CD4-positive, alpha-beta T cell treated with Interleukin-21 for 1 hour (primary cell): Measurements from ENCODE around the gene CMPK2.

Experiments
- DNase-seq: peaks from one replicate; pipeline ENCODE4 v3.0.0-alpha.2; 2020

The CMPK2 gene

DNA sequence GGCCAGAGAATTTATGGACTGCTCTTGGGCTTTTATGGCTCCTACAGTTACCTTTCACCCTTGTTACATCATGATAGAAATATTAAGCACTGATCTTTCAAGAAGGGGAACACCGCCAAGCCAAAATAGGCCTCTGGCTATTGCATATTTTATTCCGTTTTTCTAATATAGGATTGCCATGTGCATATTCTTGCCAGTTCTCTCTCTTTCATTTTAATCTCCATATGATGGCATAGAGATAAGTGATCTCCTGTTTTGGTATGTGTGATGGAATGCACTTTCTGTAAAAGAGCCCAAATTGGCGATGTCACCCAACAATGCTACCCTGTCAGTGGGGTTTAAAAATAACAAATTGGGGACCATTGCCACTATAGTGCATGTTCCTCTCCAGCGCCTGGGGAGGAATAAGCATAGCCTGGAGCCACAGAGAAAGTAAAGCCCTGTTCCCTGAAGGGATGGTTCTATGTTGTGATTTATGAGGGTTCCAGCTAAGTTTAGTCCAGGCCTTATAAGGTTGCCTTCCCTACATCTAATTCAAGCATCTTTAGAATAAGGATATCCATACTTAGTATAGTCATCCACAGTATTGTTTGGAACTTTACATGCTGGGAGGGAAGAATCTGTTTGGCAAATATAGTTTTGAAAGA is 26.9 kb downstream of the CMPK2 start:
- no peak for DNase-seq

DNA sequence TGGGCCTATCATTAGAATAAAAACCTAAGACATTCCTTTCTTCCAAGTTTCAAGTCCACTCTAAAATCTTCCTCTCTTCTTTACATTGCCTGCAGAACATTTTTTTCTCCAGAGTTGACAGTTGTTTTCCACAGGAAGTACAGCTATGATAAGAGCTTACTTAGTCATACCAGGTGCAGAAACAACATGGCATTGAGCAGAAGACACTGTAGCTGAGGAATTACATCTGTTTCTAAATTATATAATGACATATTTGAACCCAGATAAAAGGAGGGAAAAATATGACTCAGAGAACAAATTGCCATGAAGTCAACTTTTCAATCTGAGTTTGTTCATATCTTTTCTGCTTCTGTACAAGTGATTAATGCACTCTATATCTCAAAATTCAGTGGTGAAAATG is 30.2 kb downstream of the CMPK2 start:
- no peak for DNase-seq

DNA sequence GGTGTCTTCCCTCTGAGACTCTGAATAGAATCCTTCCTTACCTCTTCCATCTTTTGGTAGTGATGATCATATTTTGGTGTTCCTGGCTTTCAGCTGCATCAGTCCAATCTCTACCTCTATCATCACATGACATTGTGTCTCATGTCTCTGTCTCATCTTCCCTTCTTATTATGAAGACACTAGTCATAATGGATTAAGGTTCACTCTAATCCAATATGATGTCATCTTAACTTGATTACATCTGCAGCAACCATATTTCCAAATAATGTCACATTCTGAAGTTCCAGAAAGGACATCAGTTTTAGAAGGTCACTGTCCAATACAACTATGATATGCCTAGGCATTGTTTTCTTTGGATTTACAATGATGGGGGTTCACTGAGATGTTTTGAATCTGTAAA is 31.5 kb downstream of the CMPK2 start:
- DNase-seq: no peak

DNA sequence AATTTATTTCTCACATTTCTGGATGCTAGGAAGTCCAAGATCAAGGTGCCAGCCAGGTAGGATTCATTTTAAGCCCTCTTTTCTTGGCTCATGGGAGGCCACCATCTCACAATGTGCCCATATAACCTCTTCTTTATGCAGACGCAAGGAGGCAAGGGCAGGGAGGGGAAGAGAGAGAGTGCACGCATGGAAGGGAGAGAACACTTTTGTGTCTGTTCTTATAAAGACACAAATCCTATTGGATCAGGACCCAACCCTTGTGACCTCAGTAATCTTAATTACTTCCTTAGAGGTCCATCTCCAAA is 32.5 kb downstream of the CMPK2 start:
- no peak for DNase-seq

DNA sequence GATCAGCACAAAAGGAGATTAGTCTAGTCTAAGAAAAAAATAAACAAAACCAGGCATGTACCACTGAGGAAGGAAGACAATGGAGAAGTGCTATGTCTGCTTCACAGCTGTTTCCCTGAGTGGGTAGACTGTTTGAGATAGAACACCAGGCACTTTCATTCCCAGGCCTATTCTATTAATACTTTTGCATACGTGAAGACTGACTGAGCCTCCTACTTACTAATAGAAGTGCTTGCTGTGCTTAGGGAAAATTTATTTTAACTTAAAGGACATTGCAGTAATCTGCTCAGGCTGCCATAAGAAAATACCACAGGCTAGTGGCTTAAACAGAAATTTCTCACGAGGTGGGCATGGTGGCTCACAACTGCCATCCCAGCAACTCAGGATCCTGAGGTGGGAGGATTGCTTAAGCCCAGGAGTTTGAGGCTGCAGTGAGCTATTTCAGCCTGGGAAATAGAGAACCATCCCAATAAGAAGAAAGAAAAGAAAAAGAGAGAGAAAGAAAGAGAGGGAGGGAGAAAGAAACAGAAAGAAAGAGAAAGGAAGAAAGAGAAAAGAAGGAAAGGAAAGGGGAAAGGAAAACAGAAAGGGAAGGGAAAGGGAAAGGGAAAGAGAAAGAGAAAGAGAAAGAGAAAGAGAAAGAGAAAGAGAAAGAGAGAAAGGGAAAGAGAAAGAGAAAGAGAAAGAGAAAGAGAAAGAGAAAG is 33.0 kb downstream of the CMPK2 start:
- no peak for DNase-seq

DNA sequence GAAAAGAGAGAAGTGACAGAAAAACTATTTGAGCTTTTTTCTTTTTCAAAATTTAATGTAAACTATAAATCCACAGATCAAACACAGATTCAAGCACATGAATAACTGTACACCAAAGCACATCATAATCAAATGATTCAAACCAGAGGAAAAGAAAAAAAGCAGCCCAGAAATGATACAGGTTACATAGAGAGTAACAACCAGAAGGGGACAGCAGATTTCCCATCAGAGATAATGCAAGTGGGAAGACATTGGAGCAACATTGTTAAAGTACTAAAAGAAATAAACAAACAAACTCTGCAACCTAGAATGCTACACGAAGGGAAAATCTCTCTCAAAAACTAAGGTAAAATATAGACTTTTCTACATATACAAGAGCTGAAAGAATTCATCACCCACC is 34.5 kb downstream of the CMPK2 start:
- no peak for DNase-seq

DNA sequence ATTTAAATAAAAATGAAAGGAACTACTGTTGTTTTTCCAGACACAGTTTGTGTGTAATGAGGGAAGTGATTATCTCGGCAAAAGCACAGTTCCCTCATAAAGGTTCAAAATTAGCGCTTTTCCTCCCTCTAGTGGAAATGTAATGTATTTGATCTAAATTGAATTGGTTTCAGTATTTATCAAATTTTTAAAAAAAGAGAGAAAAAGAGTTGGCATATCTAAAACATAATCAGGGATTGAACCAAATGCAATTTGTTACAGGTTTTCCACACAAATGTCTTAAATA is 37.5 kb downstream of the CMPK2 start:
- peak; percentile 12 for DNase-seq

DNA sequence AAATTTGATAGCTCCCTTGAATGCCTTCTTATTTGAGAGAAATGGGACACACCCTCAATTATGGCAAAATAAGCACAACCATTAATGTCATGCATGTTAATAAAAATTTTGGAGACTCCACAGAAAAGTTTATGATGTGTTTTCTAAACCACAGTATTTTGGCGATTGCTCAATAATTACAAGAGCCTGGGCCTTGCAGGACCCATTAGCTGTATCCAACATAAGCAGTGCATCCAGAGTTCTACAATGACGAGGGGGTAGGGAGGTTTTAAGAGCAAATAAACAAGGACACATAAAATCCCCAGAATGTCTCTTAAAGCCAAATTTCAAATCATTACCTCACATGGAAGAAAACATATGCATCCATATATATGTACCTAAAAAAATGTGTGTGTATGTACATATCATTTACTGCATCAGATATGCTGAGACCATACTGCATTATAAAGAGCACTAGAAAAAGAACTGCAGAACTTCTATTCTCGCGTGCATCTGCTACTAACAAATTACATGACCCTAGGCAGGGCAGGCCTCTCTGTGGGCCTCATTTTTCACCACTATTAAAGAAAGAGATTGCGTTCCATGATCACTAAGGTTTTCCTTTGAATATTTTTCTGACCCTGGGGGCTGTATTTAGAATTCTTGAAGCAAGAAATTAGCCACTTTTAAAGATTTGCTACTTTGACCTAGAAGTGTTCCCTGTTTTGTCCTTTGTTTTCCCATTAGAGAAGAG is 38.0 kb downstream of the CMPK2 start:
- no peak for DNase-seq

DNA sequence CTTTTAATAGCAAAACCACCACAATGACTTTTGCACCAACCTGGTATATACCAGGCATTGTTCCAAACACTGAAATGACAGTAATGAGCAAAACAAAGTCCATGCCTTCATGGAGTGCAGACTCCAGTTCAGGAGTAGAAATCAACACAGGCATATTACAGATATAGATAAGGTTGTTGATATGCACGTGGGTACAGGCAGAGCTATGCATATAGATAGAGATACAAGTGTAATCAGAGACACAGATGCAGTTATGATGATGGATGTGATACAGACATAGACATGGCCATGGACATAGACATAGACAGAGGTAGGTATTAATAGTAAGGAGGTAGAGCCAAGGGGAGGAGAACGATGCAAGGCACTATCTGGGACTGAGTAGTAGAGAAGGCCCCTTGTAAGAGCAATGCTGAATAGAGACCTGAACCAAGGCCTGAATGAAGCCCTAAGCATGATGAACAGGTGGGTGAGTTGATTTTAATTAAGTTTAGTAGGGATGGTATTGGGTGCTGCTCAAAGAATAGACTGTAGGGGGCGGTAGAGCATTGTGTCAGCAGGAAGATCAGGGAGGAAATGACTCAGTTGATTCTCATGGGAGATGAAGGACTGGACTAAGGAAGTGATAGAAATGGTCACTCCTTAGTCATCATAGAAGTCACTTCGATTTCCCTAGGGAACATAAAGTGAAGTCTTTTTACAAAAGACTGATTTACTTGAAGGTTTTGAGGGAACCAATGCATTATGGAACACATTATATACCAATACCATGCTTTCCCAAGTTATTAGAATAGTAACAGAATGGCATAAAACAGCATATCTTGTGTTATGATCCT is 39.4 kb downstream of the CMPK2 start:
- DNase-seq: peak; percentile 64

DNA sequence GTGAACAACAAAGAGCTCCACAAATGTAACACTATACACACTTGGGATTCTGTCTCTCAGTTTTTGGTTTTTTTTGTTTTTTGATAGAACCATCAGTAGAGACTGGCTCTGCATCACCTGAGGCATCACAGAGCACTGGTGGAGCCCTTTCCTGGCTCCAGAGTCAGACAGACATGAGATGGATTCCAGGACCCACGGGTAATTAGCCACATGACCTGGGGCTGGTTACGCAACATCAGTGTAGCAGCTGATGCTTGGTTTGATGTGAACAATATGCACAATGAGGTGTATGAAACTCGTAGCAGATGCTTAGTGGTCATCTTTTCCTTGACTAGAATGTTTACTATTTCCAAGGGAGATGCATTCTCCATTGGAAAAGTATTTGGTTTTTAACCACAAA is 40.7 kb downstream of the CMPK2 start:
- no peak for DNase-seq

DNA sequence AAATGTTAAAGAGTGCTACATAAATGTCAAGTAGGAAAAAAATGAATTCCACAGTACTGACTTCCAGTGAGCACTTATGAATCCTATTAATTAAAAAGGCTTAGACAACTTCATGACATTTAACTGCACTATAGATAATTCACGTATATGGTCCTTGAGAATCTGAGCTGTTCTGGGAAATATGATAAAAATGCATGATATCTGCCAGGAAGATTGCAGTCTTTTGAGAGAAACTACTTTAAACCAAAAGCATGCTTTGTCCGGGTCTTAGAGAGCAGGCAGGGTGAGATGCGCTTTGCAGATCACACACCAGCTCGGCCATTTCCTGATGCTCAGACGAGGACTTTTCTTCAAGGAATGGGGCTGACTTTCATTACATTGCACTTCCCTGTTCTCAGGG is 42.6 kb downstream of the CMPK2 start:
- no peak for DNase-seq

DNA sequence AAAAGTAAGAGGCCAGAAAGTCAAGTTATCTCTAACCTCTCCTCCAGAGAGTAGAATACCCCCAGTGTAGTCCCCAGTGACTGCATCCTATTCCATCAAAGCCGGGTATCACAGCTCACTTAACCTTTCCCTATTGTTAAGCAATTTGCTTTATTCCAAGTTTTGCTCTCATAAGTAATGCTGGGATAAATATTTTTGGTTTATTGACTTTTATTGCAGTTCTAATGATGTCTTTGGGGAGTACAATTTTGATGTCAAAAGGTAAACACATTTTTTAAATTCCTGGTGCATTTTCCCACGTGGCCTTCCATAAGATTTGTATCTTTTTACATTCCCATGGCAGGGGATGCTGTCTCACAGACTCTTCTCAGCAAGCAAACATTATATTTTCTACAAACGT is 43.3 kb downstream of the CMPK2 start:
- no peak for DNase-seq

DNA sequence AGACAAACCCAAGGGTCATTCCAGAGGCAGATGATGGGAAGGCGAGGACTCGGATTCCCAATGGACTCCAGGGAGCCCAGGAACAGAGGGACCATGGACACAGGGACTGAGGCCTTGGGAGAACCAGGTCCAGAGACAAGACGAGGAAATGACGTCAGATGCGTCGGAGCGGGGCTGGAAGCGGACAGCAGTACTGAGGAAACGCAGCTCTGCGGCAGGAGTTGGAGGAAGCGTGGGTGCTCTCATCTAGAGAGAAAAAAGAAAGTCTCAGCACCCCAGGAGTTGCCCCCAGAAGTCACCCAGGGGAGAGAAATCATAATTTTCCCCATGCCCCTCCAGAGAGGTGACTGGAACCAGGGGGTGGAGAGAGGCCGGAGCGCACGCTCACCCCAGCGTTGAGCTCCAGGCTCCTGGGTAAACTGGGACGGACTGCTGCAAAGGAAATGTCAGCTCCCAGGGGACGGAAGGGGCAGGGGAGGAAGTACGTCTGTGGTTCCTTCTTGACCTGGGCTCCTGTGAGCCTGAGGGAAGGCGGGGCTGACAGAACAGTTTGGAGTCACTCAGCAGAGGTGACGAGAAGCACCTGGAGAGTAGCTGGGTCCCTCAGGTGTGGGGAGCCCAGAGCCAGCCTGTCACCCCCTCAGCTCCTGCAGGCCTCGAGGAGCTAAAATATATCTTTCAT is 44.7 kb downstream of the CMPK2 start:
- no peak for DNase-seq

DNA sequence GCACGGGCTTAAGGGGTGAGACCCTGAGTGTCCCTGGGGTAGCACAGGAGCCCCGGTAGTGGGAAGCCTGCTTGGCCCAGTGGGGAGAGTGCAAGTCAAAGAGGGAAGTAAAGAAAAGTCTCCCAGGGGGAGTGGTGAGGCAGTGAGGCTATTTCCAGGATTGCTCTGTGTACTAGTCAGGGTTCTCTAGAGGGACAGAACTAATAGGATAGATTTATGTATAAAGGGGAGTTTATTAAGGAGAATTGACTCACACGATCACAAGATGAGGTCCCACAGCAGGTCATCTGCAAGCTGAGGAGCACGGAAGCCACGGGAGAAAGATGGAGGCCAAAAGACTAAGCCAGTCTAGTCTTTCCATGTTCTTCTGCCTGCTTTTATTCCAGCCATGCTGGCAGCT is 45.5 kb downstream of the CMPK2 start:
- DNase-seq: no peak

DNA sequence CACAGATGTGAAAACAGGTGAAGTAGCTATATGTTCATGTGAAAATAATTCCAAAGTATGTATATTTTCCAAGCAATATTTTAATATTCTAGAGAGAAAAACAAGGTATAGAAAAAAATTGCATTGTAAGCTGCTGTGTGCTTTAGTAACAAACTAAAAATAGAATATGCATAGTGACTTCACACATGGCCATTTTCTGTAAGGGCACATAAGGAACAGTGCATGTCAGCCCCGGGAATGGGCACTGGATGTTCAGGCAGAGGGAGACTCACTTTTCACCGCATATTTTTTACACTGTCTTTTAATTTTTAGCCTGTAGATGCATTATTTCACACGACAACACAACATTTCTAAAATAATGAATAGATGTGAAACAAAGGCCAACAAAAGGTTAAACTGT is 46.0 kb downstream of the CMPK2 start:
- DNase-seq: no peak

DNA sequence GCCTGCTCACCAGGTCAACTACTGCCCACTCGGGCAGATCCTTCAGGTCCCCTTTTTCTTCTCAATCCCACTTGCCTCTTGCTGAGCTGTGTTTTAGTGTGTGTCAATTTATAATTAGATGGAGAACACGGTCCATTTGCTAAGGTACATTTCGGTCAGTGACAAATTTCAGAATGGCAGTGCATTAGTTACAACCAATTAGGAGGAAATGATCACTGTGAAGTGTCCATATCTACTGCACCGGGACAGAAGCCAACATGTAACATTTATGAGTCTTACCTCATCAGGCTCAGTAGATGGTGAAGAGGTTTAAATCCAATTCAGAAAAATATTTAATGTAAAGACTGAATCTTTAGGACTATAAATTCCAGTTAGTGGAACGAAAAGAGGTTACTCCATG is 47.7 kb downstream of the CMPK2 start:
- no peak for DNase-seq

DNA sequence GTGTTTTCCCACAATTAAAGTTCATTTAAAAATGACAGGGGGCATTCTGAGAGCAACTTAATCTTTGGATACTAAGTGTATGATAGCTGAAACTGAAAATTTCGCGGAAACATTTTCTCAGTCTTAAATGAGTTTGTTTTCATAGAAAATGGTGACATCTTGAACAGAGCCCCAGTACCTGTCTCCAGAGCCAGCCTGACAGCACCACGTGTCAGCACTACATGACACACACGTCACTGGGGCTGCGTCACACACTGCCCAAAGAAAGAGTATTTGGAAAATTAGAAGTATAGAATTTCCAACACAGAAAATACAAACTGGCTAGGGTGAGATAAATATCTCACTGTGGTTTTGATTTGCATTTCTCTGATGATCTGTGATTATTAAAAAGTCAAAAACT is 50.8 kb downstream of the CMPK2 start:
- no peak for DNase-seq

DNA sequence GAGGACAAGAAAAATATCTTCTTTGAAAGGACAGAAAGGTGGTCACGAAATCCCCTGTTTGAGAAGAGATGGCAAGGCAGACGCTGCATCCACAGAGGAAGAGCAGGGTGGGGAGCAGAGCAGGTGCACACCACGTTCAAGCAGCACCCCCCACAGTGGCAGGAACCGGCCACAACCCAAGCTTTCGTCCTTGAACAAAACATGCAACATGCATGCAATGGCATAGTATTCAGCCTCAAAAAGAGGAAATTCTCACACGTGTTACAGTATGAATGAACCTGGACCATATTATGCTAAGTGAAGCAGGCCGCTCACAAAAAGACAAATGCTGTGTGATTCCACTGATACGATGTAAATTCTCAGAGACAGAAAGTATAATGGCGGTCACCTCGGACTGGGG is 51.4 kb downstream of the CMPK2 start:
- DNase-seq: no peak

DNA sequence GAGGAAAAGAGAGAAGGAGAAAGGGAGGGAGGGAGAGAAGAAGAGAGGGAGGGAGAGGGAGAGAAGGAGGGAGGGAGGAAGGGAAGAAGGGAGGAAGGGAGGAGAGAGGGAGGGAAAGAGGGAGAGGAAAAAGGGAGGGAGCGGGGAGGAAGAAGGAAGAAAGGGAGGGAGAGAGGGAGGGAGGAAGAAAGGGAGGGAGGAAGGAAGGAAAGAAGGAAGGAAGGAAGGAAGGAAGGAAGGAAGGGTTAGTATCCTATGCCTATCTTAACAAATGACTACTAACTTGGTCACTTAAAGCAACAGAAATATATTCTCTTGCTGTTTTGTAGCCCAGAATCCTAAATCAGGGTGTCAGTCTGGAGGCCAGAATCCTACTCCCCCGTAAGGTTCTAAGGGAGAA is 52.1 kb downstream of the CMPK2 start:
- DNase-seq: no peak

DNA sequence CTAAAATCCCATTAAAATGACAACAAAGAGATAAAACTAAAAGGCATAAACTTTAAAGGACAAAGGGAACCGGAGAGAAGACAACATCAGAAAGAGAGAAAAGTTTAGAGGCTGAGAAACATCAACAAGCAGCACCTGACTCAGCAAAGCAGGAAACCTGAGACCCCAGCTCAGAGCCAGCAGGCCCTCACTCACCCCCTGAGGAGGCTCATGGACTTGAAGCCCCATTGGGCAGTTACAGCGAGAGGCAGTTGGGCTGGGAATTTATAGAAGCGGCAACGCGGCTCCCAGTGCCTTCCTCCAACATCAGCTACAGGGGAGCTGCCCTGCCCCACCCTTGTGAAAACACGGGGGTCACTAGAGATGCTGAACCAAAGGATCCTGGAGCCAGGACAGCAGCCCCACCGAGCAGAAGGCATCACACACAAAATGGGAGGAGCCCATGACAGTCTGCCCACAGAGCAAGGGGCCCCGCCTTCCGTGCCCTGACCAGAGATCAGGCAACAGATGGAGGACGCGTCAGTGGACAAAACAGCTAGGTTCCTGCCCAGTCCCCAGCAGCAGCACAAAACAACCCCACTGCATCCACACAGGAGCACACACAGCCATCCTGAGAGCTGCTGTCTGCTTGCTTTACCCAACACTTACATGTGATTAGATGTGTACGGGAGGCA is 52.7 kb downstream of the CMPK2 start:
- no peak for DNase-seq

DNA sequence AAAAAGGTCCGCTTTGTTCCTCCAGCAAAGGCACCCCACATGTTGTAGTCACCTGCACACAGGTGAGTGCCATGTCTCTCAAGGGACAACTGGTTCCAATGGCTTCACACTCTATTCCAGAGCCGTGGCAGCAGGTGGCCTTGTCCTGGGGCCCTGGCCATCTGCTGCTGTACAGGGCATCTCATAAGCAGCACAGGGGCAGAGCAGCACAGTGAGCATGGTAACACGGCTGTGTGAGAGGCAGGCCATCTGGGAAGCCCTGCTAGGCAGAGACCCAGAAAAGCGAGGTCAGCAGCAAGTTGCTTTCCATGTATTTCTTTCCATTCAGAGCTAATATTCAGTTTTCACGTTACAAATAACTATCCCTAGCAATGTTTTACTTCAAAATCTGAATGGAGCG is 54.7 kb downstream of the CMPK2 start:
- no peak for DNase-seq

DNA sequence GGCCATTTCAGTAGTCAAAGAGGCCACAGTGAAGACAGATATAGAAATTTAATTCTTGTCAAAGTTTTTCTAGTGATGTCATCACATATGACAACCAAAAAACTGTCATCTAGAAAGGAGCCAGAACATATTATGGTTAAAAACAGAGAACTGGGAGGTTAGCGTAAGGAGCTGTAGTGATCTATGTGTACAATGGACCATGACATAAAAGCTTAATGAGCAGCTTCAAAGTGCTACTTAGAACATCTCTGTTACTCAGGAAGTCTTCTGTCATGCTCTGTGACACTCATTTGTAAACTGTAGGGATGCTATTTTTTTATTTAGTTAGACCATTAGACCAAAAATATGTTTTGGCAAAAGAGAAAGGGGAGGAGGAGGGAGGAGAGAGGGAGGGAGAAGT is 57.3 kb downstream of the CMPK2 start:
- no peak for DNase-seq

DNA sequence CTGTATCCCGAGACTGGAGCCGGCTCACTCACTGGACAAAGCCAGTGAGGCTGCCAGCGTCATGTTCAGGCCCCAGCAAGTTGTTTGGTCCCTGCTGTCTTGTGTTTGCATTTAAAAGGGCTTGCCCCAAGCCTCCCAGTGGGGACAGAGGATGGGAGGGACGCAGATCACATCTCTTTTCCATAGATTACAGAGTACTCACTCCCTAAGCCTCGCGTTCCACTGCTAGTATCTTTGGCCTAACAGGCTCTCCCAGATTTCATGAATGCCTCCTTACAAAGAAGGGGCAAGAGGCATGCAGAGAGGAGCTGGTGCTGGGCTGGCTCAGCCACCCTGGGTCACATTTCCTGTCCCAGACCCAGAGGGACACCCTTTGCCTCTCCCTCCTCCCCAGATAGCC is 59.1 kb downstream of the CMPK2 start:
- no peak for DNase-seq
